DMS53 treated with DMSO at 0.1 percent for 48 hours (cell line): Measurements from ENCODE around the gene SYTL5.
"Not testable (repeated sequence)": the region's sequence is repeated elsewhere in the genome, so short reads cannot be mapped to it uniquely, and the experiment has no call there.

Source experiments
- DNase-seq: peaks from one replicate; lab custom pipeline; 2025; ENCODE audit not compliant: unreplicated experiment; lab: John Stamatoyannopoulos, UW

SYTL5 gene

DNA sequence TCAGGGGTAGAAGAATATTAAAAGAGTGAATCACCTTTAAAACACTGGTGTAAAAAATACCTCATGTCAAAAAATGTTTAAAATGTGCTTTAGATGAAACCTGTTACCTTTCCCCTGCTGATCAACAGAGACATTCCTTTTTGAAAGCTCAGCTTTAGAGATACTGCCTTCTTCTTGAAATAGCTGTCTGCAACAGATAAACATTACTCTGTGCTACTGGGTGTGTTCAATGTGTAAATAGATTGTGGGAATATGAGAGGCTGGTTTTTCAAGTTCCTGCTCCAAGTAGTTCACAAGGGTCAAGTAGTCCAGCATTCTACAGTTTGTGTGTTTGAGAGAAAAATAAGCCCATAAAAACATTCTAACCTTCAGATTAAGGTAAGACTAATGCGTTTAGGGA lies at the start of gene SYTL5:
Gene SYTL5 (plus strand): TSS at position 263 of the 400 bp plus-strand sequence. CDS start 27,337 bp downstream, outside the sequence.
- peak; percentile 76 for DNase-seq

DNA sequence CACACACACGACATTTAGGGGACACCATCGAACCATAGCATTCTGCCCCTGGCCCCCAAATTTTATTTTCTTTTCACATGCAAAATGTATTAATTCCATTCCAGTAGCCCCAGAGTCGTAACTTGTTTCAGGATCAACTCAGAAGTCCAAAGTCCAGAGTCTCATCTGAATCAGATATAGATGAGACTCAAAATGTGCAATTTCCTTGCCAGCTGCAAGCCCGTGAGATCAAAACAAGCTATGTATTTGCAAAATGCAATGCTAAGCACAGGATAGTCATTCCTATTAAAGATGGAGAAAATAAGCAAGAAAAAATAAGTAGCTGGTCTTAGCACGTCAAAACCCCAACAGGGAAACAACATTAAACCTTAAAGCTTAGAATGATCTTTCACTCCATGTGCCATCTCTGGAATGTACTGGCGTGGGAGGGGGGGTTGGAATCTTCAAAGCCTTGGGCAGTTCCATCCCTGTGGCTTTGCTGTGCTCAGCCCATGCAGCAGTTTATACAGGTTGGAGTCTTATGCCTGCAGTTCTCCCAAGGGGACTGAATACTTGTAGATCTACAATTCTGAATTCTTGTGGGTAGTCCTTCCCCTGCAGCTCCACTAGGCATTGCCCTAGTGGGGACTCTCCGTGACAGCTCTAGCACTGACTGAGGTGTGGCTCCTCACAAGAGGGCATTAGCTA lies 47.7 kb upstream of the SYTL5 start:
- no peak for DNase-seq

DNA sequence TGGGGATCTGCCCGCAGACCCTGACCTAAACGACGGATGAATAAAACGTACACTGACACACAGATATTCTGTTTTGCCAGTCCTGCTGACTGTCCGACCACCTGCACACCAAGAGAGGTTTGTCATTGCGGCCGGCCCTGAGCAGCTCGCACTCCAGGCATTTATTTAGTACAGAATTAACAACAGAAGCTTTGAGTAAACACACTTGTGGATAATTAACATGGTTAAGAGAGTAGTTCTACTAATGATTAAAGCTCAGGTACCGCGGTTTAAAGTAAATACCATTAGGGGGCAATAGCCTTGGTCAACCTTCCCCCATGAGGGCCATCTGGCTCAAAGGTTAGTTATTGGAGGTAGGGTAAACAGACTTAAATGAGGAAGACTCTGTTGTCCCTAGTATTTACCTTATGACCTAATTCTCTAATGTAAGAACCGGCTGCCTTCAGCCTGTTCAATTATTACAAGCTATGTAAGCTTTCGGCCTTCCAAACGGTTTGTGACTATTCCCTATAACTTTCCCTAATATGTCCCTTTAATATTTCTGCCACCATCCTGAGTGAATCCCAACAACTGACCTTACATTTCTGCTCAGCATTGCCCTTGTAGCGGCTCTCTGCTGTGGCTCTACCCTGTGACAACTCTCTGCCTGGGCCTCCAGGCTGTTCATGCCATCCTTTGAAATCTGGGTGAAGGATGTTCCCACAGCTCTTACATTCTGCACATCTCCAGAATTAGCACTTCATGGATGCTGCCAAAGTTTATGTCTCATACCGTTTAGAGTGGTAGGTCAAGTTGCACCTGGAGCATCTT lies 46.9 kb upstream of the SYTL5 start:
- DNase-seq = peak; percentile 64

DNA sequence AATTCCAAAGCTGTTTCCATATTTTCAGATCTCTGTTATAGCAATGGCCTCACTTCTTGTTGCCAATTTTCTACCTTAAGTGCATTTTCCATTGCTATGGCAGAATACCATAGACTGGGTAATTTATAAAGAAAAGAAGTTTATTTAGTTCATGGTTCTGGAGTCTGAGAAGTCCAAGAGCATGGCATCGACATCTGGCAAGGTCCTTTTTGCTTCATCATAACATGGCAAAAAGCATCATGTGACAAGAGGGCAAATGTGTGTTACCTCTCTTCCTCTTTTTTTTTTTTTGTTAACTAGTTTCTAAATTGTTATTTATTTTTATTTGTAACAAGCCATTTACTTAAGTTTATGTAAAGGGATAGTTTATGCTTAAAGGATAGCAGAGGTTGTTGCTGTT lies 45.2 kb upstream of the SYTL5 start:
- no peak for DNase-seq

DNA sequence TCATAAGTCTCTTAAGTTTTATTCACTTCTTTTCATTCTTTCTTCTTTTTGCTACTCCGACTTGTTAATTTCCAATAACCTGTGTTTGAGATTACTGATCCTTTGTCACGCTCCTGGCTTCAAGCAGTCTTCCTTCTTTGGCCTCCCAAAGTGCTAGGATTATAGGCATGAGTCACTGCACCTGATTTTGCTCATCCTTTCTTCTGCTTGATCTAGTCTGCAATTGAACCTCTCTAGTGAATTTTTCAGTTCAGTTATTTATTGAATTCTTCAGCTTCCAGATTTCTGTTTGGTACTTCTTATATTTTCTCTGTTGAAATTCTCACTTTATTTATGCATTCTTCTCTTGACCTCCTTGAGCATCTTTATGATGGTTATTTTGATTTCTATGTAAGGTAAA lies 38.6 kb upstream of the SYTL5 start:
- DNase-seq = no peak

DNA sequence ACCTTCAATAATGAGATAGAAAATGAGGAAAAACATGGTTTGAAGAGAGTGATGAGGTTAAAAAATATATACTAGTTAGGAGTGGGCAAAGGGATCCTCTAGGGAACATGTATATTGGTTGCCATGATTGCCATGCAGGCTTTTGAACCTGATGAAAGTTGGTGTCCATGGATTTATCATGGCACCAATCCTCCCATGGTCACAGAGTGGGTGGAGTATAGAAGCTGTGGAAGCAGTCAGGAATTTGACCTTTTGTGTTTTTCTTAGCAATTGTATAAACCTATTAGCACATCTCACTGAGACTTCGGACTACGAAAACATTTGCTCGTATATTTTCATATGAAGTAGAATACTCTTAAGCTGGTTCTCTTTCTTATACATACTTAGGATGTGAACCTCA lies 30.9 kb upstream of the SYTL5 start:
- DNase-seq = no peak

DNA sequence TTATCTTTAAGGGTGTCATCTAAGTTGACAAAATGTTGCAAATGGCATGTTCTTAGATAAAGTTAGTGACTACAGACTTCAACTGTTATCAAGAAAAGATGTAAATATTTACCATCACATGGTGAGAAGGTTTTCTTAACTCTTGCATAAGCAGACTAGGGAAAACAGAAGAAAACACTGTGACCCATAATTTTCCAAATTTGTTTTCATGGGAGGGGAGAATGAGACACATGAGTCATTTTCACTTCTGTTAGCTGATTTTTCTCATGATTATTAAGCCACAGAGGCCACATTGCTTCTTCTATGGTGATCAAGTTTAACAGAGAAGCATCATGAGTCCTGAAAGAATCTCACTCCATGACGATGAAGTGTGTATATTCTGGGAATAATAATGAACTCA lies 30.2 kb upstream of the SYTL5 start:
- no peak for DNase-seq

DNA sequence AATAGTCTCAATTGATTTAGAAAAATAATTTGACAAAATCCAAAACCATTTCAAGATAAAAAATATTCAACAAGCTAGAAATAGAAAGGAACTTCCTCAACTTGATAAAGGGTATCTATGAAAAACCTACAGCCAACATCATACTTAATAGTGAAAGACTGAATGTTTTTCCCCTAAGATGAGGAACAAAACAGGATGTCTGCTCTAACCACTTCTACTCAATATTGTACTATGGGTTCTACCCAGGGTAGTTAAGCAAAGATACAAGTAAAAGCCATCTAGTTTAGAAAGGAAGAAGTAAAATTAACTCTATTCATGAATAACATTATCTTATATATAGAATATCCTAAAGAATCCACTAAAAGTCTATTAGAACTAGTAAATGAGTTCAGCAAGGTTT lies 21.5 kb upstream of the SYTL5 start:
- no peak for DNase-seq

DNA sequence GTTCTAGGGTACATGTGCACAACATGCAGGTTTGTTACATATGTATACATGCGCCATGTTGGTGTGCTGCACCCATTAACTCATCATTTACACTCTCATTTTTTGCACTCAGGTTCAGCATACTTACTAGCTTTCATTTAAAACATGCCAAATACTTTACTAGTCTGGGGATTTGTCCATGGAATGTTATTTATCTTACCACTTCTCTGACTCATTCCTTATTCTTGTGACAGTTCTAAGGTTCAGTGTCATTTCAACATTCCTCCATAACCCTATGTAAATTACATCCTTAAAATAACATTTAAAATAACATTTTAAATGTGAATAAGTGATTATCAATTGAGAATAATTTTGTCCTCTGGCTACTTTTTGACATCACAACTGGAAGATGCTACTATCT lies 19.5 kb upstream of the SYTL5 start:
- no peak for DNase-seq

DNA sequence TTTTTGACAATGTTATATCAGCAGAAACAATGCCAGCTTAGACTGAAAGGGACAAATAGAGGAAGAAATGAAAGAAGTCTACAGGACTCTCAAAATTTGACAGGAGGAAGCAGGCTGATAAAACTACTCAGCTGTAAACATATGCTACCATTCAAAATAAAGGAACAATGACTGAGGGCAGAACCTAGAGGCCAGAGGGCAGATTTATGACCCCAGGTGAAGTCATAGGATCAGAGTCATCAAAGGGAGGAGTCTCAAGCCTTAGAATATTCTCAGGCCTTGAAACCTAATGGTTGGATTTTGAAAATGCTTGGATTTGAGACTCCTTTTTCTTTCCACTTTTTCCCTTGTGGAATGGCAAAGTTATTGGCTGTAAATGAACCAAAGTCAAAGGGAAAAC lies 17.0 kb upstream of the SYTL5 start:
- DNase-seq = no peak

DNA sequence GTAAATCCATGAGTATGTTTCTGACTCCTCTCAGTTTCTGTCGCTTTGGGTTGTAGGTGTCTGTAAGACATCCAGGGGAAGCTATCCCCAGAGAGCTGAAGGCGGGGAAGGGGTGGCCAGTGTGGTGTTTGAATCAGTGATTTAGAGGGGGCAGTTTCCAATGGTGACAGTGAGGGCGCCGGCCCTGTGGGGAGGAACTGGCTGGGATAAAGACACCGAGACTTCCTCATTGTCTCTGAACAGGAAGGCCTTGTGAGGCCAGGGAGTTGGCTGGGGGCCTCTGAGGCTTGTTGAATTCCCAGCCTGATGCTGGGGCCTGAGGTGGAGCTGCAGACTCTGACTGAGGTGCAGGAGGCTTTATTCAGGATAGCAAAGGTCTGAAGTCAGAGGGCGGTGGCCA lies 15.1 kb upstream of the SYTL5 start:
- not testable (repeated sequence) for DNase-seq

DNA sequence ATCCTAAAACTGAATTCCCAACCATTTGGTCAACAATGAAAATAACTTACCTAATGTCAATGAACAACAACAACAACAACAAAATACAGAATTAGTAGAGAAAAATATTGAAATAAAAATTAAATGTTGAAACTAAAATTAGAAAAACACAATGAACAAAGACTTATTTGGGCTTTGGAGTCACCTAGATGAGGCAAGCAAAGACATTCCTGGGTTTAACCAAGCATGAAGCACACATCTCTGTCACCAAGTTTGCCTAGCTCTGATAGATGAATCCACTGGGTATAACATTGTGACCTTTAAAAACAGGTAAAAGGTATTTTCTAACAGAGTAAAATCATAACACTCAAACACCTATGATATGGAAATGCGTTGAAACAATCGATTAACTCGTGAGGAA lies 13.2 kb upstream of the SYTL5 start:
- DNase-seq = no peak

DNA sequence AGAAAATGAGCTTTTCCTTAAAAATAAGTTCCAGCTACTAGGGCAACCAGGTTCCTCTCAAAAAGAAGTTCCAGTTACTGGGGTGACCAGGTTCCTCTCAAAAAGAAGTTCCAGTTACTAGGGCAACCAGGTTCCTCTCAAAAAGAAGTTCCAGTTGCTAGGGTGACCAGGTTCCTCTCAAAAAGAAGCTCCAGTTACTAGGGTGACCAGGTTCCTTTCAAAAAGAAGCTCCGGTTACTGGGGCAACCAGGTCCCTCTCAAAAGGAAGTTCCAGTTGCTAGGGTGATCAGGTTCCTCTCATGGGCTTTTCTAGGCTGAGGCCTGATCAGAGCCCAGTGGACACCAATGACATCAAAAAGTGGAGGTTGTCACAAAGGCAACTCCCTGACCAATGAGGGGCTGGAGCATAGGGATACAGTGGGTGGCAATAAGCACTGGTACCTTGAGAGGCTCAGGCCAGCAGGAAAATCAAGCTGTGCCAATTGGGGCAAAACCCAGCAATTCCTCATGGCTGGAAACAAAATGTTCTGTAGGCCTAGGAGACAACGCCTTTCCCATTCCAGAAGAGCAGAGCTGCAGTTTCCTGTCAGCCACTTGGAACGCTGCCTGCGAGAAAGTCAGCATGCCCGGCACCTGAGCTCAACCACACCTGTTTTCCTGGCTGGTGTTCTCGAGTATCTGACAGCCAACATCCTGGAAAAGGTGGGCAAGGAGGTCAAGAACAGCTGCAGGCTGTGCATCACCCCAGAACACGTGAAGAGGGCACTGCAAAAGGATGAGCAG lies 12.3 kb upstream of the SYTL5 start:
- peak; percentile 80 for DNase-seq

DNA sequence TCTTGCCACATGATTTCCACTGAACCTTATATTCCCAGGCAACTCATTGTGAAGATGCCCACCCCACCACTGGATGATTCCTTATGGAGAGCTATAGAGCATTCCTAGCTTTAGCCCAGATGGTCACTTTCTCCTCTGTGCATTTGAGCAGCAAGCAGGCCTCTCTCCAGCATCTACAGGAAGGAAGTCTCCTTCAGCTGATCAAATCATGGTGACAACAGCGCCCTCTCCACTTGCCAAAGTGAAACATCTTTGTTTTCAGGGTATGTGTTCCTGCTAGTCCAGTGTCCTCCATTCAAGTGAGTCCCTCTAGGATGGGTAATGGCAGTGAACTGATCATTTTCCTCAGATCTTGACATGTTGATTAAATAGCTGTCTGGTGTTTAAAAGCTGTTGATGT lies 10.9 kb upstream of the SYTL5 start:
- peak; percentile 17 for DNase-seq

DNA sequence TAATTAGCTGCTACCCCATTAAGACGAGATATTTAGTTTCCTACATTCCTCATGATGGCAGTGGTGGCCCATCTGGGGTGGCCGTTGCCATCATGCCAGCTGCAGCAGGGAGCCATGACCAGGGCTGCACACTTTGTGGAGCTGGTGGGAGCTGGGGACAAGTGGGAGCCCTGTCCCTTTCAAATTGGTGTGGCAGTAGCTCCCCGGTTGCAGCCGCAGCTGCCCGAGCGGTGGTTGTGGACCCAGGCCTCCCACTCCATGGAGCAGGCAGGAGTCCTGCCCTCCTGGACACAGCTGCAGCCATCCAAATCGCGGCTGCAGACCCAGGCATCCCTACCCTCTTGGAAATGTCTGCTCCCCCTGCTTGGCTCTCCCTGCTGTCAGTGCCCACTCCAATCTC lies 9.3 kb upstream of the SYTL5 start:
- DNase-seq = no peak

DNA sequence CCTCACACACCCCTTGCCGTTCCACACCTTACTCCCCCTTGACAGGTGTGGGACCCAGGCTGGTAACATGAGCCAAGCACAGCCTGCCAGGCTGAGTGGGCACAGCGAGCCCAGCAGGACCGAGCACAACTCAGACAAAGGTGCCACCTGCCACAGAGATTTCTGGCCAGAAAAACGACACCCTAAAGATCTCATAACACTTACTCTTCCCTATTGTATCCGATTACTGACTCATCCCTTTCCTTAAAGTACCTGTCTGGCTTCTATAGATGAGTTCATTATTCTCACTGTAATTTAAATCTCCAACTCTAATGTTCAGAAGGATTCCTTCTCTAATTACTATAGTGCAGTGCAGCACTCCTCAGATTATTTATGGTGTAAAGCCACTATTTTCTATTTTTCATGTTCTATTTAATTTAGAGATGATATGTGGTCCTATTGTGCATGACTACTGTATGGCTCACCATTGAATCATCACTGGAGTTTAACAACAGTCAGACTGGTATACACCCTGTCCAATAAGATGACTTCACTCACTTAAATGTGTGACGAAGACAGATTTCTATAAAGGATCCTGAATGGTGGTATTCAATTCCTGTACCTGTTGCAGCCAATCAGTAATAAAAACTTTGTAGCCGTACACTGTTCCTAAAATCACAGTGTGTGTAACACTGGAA lies 7.6 kb upstream of the SYTL5 start:
- no peak for DNase-seq

DNA sequence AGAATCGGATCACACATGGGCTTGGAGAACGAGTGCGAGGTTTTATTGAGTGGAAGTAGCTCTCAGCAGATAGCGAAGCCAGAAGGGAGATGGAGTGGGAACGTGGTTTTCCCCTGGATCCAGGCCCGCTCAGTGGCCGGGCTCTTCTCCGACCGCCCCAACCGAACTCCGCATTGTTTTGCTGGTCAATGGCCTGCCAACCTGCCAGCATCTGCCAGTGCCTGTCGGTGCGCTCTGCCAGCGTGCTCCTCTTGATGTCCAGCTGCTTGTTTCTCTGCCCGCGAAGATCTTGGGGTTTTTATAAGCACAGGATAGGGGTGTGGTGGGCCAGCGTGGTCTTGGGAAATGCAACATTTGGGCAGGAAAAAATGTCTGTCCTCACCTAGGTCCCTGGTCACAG lies 5.6 kb upstream of the SYTL5 start:
- no peak for DNase-seq

DNA sequence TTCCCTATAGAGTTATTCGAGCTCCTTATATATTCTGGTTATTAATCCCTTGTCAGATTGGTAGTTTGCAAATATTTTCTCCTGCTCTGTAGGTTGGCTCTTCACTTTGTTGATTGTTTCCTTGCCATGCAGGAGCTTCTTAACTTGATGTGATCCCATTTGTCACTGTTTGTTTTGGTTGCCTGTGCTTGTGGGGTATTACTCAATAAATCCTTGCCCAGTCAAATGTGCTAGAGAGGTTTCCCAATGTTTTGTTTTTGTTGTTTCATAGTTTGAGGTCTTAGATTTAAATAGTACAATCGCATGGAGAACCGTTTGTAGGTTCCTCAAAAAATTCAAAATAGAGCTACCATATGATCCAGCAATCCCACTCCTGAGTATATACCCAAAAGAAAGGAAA lies 2.3 kb upstream of the SYTL5 start:
- DNase-seq = no peak

DNA sequence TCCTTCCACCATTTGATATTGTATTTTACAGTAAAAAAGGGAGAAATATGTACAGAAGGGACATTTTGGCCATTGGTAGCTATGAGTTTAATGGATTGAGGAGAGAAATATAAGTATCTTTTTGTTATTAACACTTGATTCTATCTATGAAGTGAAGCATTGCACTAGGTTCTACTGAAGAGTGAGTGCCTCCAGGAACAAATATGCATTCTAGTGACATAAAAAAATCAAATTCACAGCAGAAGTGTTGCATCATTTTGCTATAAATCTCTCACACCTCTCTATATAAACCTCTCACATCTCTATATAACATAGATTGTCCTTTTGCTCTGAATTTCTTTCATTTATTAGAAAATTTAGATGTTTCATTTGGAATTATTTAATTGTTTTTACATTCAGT lies 425 bp downstream of the SYTL5 start:
- DNase-seq = no peak

DNA sequence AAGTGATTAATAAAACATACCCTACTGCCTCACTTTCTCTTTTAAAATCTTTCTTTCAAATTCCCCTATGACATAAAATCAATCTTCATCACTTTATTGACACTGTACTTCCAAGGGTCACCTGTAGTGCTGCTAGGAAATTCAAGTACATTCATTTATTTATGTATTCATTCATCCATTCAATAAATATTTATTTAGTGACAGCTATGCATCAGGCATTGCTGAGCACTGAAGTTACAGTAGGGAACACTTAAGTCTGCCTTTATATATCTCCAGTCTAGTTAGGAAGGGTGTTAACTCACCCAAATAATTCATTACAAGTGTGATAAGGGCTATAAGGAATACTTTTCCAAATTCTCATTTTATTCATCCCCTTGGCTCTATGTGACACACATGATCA lies 2.3 kb downstream of the SYTL5 start:
- DNase-seq = peak; percentile 77

DNA sequence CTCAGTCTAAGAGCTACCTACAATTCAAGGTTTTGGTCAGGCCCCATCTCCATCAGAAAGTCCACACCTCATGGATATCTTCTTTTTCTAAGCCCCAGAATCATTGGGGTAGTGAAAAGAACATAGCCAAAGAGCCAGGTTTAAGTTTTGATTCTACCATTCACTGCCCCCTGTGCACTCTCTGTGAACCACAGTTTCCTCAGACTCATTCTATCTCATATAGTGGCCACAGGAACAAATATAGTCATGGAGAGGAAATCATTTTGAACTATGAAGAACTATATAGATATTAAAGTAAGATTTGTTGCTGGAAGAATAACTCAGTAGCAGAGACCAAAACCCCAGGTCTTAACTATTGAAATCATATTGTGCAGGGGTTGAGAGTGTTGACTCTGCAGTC lies 3.3 kb downstream of the SYTL5 start:
- no peak for DNase-seq
